Right cardiac atrium (tissue), 5 donors: ENCODE measurements around the gene WSB1. TPM values are rescaled to one million over a fixed set of nuclear protein-coding genes. Genes with fewer than 3 reads are reported as not detected.

Experiments
- ATAC-seq, 2 donors: fragments of 200-7000 bp; cut with Tn5 transposase; one replicate each; pipeline versions ENCODE4 v1.8.0 to v1.9.1; 2020; ENCODE audit warnings: moderate library complexity in 2 of 2, mild to moderate bottlenecking in 1 of 2
- DNase-seq, 3 donors: peaks; one replicate each; pipeline ENCODE4 v3.0.0-alpha.2; 2020
- H3K27ac ChIP-seq: one replicate; pipeline ENCODE4 v1.5.1; 2013; ENCODE audit warnings: mild to moderate bottlenecking, low read length, control low read depth, moderate library complexity
- H3K27me3 ChIP-seq: one replicate; pipeline ENCODE4 v1.6.1; 2013; ENCODE audit not compliant: control insufficient read depth, insufficient read depth
- H3K4me1 ChIP-seq: one replicate; pipeline ENCODE4 v1.6.1; 2013; ENCODE audit warnings: low read length; ENCODE audit not compliant: control insufficient read depth, insufficient read depth
- H3K4me3 ChIP-seq: one replicate; pipeline ENCODE4 v1.5.1; 2013; ENCODE audit warnings: low read length, control low read depth
- H3K9me3 ChIP-seq: one replicate; pipeline ENCODE4 v1.6.1; 2013; ENCODE audit warnings: low read length; ENCODE audit not compliant: control insufficient read depth
- WGBS: extraction: QIAGEN DNeasy Blood & Tissue Kit; methylation state at CpG from one replicate; pipeline ENCODE4 v1.1.7; 2013; 5-methylcytosine and 5-hydroxymethylcytosine counted together
- intact Hi-C, 4 donors: fragments of 100-400 bp; cut with DNase I; formaldehyde crosslinking; loops; one replicate each; pipeline versions ENCODE4 v1.11.0 to v1.14.0; 2022 to 2023
- polyA plus RNA-seq: library from polyadenylated mRNA; stranded (reverse); fragments of 200-250 nt; gene quantifications from one replicate; pipeline ENCODE4 v1.2.3, GENCODE V29; 2013
- total RNA-seq, 4 donors: library from RNA; stranded (reverse); fragmentation: NEBNext Ultra II Directional; extraction: Animal tissue kit (Norgen Biotek cat#: 25700); gene quantifications; one replicate each; pipeline ENCODE4 v1.2.1, GENCODE V29; 2021
- donor health status: healthy with polysubstance abuse.
- donor health status: DM: no; HTN: yes; CAD: no.
- donor health status: DM: no; HTN: no; CAD: no.
- donor health status: DM: no; HTN: yes; CAD: no; lungs with severe emphysema.
- donor health status: DM: yes; HTN: yes; CAD: no.

WSB1 gene
- total and polyA plus RNA-seq, 5 donors = 65.6 to 130 (median 83.4) TPM

DNA sequence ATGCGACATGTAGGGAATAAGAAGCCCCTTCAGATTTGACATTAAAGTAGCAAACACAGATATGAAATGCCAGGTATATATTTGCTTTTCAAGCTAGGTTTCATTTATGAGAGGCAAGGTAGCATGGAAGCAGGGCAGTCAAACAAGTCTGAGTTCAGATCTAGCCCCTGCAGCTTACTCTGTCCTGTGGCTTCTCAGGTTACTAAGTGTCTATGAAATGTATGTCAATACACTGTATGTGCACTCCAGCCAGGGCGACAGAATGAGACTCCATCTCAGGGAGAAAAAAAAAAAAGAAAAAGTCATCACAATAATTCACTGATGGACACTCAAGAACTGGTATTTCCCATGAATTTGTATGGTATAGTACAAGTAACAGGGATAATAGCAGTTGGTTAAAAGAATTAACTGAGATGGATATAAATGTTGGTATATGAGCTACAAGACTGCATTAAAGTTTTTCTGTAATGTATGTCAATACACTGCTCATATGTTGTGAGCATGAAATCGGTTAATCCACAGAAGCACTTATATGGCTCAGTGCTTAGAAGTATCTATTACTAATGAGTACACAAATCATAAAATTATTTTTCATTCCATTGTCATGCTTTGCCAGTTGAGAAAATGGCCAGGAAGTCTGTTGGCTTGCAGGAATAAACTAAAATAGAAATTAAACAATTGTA, 2.9 kb upstream of the WSB1 start:
- no peak for ATAC-seq
- Histone ChIP-seq H3K9me3 (no peaks in the 10 kb centered on the region), H3K27me3 (no peaks in the 10 kb centered on the region), H3K27ac (no peak overlapping the region), H3K4me1 (peaks cover 2% of the 10 kb centered on the region), H3K4me3 (no peak overlapping the region)
- 92% methylated on average over 3 of the region's 3 CpGs for WGBS
- DNase-seq = no peak
- intact Hi-C loops = loop anchor here in 3 of 4 donors (5.0 to 10.0 kb wide), 2 partner anchors 41 to 46 kb away; no protein-coding TSS in a partner anchor

DNA sequence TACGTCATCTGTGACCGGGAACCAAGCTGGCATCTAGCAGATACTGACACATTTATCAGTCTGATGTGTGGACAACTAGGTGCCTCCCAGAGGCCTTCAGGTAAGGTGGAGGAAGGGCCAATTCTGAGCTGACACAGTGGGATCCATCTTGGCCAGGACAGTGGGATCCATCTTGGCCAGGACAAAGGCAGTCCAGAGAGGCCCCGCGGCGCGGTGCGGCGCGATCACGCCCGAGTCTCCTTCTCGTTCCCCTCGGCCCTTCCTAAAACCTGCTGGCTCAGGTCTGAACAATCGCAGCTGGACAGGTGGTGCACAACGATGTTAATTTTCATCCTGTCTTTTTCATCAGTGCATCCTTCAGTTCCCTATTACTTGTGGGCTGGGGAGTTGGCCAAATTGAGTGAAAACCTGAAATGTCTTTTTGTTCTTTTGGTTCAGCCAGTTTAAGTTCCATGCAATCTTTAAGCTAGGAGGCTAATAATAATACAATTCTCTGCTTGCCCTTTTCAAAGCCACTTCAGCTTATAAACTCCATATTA, 486 bp upstream of the WSB1 start:
- peak overlapping the region; percentile 81 for H3K27ac ChIP-seq
- DNase-seq (peak; percentile 35 to 73 (median 67)), ATAC-seq (no peak)
- H3K4me1 ChIP-seq = peaks cover 9% of the 10 kb centered on the region
- intact Hi-C loops = loop anchor here in 3 of 4 donors (5.0 to 10.0 kb wide), 2 partner anchors 39 to 49 kb away; no protein-coding TSS in a partner anchor
- no peaks in the 10 kb centered on the region for H3K27me3 ChIP-seq
- WGBS = 88% methylated on average over 15 of the region's 15 CpGs
- H3K9me3 ChIP-seq = no peaks in the 10 kb centered on the region
- no peak overlapping the region for H3K4me3 ChIP-seq

DNA sequence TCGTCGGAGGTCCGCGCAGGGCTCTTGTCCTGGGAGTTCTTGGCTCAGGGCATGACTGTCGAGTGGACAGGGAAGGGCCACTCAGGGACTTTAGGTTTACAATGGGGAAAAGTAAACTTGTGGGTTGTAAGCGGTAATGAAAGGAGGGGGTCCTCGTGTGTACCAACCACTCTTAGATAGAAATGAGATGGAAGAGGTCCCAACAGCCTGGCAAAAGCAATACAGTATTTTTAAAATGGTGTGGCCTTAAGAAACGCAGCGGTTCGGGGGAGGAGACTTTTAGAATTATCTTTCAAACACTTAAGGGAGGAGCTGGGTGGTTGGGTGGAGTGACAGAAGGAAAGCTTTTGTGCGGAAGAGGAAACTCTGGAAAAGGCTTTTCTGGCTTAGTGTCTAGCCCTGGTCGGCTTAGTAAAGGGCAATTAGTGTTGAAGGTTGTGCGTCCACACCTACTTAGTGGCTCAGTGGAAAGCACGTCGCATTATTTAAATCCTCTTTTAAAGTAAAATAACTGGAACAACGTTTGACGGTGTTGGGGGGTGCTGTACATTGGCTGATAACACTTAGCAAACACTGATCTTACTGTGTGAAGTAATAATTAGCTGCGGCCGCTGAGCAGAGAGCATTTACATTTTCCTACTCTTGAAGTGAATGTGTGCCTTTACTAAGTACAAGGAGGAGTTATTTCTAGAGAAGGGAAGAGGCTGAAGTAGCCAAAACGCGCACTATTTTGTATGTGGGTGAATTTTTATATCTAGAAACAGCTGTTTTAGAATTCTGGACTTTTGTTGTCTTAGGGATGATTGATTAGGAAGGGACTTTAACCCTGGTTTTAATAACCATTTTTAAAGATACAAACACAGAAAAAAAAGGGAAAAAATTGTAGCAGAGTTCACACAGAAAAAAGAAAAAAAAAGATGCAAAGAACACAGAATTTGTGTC, 1.0 kb downstream of the WSB1 start:
- H3K9me3 ChIP-seq = no peaks in the 10 kb centered on the region
- ATAC-seq (peak; percentile 84 to 85), DNase-seq (peak in 2 of 3 donors; percentile 48 to 75)
- H3K4me3 ChIP-seq = peak overlapping the region; percentile 64
- H3K4me1 ChIP-seq = peaks cover 13% of the 10 kb centered on the region
- H3K27ac ChIP-seq = peak overlapping the region; percentile 96
- no peaks in the 10 kb centered on the region for H3K27me3 ChIP-seq
- WGBS = under 1% methylated on average over 21 of the region's 21 CpGs
- intact Hi-C loops = loop anchor here (2.0 to 10.0 kb wide), 3 partner anchors 37 to 58 kb away; no protein-coding TSS in a partner anchor

DNA sequence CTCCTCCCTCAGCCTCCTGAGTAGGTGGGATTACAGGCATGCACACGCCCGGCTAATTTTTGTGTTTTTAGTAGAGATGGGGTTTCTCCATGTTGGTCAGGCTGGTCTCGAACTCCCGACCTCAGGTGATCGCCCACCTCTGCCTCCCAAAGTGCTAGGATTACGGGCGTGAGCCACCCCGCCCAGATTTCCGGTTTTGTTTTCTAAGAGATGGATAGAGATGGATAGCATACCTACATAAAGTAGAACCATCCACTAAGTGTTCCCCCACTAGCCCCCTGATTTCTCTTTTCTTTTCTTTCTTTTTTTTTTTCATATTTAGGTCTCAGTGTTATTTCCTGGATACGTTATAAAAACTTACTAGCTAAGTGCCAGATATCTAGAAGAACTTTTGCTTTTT, 2.0 kb downstream of the WSB1 start:
- WGBS = 16% methylated on average over 10 of the region's 10 CpGs
- intact Hi-C loops = loop anchor here (2.0 to 10.0 kb wide), 4 partner anchors 36 to 57 kb away; no protein-coding TSS in a partner anchor
- H3K4me1 ChIP-seq = peaks cover 13% of the 10 kb centered on the region
- peak overlapping the region; percentile 36 for H3K27ac ChIP-seq
- ATAC-seq (no peak), DNase-seq (no peak)
- no peaks in the 10 kb centered on the region for H3K9me3 ChIP-seq
- no peaks in the 10 kb centered on the region for H3K27me3 ChIP-seq
- H3K4me3 ChIP-seq = peak overlapping the region; percentile 64

DNA sequence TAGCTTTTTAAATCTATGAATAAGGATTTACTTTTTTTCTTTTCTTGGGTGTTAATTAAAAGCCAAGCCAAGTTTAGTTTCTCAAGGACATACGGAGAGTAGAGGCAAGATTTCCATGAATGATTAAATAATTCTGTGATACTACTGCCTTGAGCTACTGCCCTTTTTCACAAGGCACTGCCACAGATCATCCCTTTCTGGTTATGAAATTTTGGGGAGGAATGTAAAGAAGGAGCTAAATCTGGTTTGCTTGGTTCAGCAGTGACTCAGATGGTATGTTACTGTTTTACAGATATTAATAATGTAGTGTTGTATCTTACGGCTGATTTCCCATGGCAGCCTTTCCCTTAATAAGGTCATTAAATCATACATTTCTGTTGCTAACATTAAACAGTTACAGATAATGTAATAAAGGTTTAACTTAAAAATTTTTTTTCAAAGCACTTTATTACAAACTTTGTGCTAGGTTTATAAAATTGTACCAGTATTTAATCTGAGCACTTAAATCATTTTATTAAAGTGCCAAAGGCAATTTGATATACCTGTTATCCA, 2.6 kb downstream of the WSB1 start:
- 8% methylated on average over 2 of the region's 2 CpGs for WGBS
- H3K4me1 ChIP-seq = peaks cover 13% of the 10 kb centered on the region
- no peaks in the 10 kb centered on the region for H3K27me3 ChIP-seq
- no peaks in the 10 kb centered on the region for H3K9me3 ChIP-seq
- H3K4me3 ChIP-seq = peak overlapping the region; percentile 64
- no peak overlapping the region for H3K27ac ChIP-seq
- DNase-seq (no peak), ATAC-seq (no peak)
- intact Hi-C loops = loop anchor here (2.0 to 10.0 kb wide), 3 partner anchors 36 to 52 kb away; no protein-coding TSS in a partner anchor

DNA sequence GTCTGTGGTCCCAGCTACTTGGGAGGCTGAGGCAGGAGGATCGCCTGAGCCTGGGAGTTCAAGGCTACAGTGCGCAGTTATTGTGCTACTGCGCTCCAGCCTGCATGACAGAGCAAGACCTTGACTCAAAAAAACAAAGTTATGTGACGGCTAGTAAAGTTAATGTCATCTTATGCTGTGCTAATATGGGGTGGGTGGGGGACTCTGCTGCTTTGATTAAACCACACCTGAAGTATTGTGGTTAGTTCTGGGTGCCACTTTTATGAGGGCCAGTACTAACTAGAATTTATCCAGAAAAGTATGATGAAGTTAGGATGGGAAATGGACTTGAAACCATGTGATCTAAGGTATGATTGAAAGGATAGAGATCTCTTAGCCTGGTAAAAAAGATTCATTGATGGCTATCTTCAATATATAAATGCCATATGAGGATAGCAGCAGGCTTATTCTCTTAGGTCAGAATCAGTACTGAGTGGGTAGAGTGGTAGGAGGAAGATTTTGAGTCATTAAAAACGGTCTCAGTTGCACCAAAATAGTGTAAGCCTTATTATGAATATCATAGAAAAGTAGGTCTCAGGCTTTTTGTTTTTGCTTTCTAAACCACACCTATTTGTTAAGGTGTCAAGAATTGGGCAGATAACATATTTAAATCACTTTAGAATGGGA, 5.6 kb downstream of the WSB1 start:
- Histone ChIP-seq H3K9me3 (no peaks in the 10 kb centered on the region), H3K4me1 (peaks cover 11% of the 10 kb centered on the region), H3K4me3 (no peak overlapping the region), H3K27ac (no peak overlapping the region), H3K27me3 (no peaks in the 10 kb centered on the region)
- no peak for DNase-seq
- intact Hi-C loops = loop anchor here (5.0 to 10.0 kb wide), 2 partner anchors 33 to 55 kb away; no protein-coding TSS in a partner anchor
- ATAC-seq = no peak
- WGBS = 77% methylated on average over 5 of the region's 5 CpGs

DNA sequence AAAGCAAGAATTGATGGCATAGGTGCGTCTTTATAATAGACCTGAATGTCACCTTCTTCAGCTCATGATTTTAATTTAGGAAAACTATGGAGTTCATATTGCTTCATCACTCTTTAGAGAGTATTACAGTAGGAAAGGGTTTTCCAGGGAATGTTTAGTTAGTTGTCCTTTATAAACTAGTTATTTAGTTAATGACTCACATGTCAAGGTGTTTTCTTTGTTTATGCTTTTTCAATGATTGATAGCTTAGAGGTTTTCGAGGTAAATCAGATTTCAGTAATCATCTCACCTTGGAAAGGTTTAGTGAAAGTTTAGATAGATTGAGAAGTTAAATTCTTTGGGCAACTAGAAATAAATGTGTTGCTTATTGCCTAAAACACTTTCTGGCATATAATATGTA, 9.8 kb downstream of the WSB1 start:
- DNase-seq (no peak), ATAC-seq (no peak)
- peaks cover 3% of the 10 kb centered on the region for H3K4me1 ChIP-seq
- no peak overlapping the region for H3K27ac ChIP-seq
- no peaks in the 10 kb centered on the region for H3K9me3 ChIP-seq
- H3K27me3 ChIP-seq = no peaks in the 10 kb centered on the region
- WGBS = 85% methylated on average over 2 of the region's 2 CpGs
- intact Hi-C loops = no loop called here
- H3K4me3 ChIP-seq = no peak overlapping the region

DNA sequence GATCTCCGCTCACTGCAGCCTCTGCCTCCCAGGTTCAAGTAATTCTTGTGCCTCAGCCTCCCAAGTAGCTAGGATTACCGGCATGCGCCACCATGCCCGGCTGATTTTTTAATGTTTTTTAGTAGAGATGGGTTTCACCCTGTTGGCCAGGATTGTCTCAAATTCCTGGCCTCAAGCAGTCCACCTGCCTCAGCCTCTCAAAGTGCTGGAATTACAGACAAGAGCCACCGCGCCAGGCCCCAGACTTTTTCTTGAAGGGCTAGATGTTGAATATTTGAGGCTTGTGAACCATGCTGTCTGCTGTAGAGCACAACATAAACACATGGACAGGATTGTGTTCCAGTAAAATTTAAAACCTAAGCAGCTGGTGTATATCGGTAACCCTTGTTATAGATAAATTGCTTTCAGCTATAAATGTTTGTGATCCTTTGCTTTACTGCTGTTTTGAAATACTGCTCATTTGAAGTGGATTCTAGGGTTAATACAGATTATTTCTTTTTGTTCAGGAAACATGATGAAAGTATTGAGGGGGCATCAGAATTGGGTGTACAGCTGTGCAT, 12.4 kb downstream of the WSB1 start:
- ATAC-seq (no peak), DNase-seq (no peak)
- Histone ChIP-seq H3K9me3 (no peaks in the 10 kb centered on the region), H3K4me3 (no peak overlapping the region), H3K27ac (no peak overlapping the region), H3K4me1 (no peaks in the 10 kb centered on the region), H3K27me3 (no peaks in the 10 kb centered on the region)
- 85% methylated on average over 7 of the region's 7 CpGs for WGBS
- intact Hi-C loops = no loop called here

DNA sequence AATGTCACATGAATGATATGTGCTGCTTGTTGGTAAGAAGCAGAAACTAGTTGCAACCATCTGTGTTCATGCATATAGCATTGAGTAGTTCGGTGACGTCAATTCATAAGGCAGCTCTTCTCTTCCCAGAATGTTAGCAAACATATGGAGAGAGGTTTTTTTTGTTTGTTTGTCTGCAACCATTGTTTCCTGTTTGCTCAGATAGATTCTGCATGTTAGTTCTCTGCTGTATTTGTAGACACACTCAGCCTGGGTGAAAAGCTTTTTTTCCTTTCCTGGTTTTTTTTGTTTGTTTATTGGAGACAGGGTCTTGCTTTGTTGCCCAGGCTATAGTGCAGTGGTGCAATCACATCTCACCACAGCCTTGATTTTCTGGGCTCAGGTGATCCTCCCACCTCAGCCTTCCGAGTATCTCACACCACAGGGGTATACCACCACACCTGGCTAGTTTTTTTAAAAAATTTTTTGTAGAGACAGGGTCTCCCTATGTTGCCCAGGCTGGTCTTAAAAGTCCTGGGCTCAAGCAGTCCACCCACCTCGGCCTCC, 16.7 kb downstream of the WSB1 start:
- Histone ChIP-seq H3K9me3 (no peaks in the 10 kb centered on the region), H3K27ac (no peak overlapping the region), H3K4me1 (peaks cover 4% of the 10 kb centered on the region), H3K27me3 (no peaks in the 10 kb centered on the region), H3K4me3 (no peak overlapping the region)
- intact Hi-C loops = no loop called here
- 96% methylated on average over 4 of the region's 4 CpGs for WGBS
- ATAC-seq = no peak
- no peak for DNase-seq

DNA sequence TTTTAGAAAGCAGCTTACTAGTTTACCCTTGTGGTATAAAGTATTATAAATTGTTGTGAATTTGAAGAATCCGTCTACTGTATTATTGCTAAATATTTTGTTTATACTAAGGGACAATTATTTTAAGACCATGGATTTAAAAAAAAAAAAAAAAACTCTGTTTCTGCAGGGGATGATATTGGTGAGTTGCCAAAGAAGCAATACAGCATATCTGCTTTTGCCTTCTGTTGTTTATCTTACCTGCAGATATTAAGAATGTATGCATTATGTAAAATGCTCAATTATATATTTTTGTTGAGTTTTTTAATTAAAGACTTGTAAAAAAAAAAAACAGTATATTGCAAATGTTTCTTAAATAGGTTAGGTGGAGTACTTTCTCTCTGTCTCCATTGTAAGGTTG, 19.4 kb downstream of the WSB1 start:
- DNase-seq = no peak
- 66% methylated on average over 1 of the region's 1 CpG for WGBS
- Histone ChIP-seq H3K27ac (no peak overlapping the region), H3K27me3 (no peaks in the 10 kb centered on the region), H3K9me3 (no peaks in the 10 kb centered on the region), H3K4me3 (no peak overlapping the region), H3K4me1 (peaks cover 4% of the 10 kb centered on the region)
- no peak for ATAC-seq
- intact Hi-C loops = no loop called here
